Measurements from ENCODE around the gene ZNF710. TPM values are rescaled to one million over a fixed set of nuclear protein-coding genes. Genes with fewer than 3 reads are reported as not detected.

ZNF710 gene
- total RNA-seq, 1 donor from 2014 or later, result 11.5 TPM

GRCh38 chr15:90078965-90079364 is 77.8 kb downstream of the ZNF710 start:
- DNase-seq (ENCODE audit: low spot score), result no peak

GRCh38 chr15:90079619-90080457 is 78.7 kb downstream of the ZNF710 start:
- DNase-seq (ENCODE audit: low spot score), result no peak

GRCh38 chr15:90080458-90080755 is 79.3 kb downstream of the ZNF710 start:
- no peak for DNase-seq (ENCODE audit: low spot score)

GRCh38 chr15:90080818-90081393 is 79.8 kb downstream of the ZNF710 start:
- no peak for DNase-seq (ENCODE audit: low spot score)

GRCh38 chr15:90082140-90082715 is 81.1 kb downstream of the ZNF710 start:
- DNase-seq (ENCODE audit: low spot score), result no peak

GRCh38 chr15:90083419-90083818 is 82.3 kb downstream of the ZNF710 start:
- DNase-seq (ENCODE audit: low spot score), result no peak

- no peak for DNase-seq (ENCODE audit: low spot score)
Measured at GRCh38 chr15:90083954-90084607, 83.0 kb downstream of the ZNF710 start.

GRCh38 chr15:90084876-90085423 is 83.8 kb downstream of the ZNF710 start:
- DNase-seq (ENCODE audit: low spot score), result no peak

GRCh38 chr15:90085565-90085964 is 84.4 kb downstream of the ZNF710 start:
- DNase-seq (ENCODE audit: low spot score), result no peak

- no peak for DNase-seq (ENCODE audit: low spot score)
Measured at GRCh38 chr15:90086868-90087268, 85.7 kb downstream of the ZNF710 start.

- no peak for DNase-seq (ENCODE audit: low spot score)
Measured at GRCh38 chr15:90087454-90088154, 86.5 kb downstream of the ZNF710 start.

- no peak for DNase-seq (ENCODE audit: low spot score)
Measured at GRCh38 chr15:90090226-90090848, 89.2 kb downstream of the ZNF710 start.

- DNase-seq (ENCODE audit: low spot score), result no peak
Measured at GRCh38 chr15:90091156-90091931, 90.2 kb downstream of the ZNF710 start.

GRCh38 chr15:90095521-90095959 is 94.4 kb downstream of the ZNF710 start:
- DNase-seq (ENCODE audit: low spot score), result no peak

GRCh38 chr15:90097475-90097874 is 96.4 kb downstream of the ZNF710 start:
- DNase-seq (ENCODE audit: low spot score), result no peak

- DNase-seq (ENCODE audit: low spot score), result no peak
Measured at GRCh38 chr15:90099072-90099867, 98.1 kb downstream of the ZNF710 start.

- DNase-seq (ENCODE audit: low spot score), result no peak
Measured at GRCh38 chr15:90099868-90100831, 99.0 kb downstream of the ZNF710 start.

Data from mesenteric fat pad (tissue), 1 donor.